NCI-H1105 (cell line): Measurements from ENCODE around the gene FMO2.

ENCODE experiments used
- DNase-seq: peaks from one replicate; lab custom pipeline; 2025; lab: John Stamatoyannopoulos, UW

The FMO2 gene, protein sequence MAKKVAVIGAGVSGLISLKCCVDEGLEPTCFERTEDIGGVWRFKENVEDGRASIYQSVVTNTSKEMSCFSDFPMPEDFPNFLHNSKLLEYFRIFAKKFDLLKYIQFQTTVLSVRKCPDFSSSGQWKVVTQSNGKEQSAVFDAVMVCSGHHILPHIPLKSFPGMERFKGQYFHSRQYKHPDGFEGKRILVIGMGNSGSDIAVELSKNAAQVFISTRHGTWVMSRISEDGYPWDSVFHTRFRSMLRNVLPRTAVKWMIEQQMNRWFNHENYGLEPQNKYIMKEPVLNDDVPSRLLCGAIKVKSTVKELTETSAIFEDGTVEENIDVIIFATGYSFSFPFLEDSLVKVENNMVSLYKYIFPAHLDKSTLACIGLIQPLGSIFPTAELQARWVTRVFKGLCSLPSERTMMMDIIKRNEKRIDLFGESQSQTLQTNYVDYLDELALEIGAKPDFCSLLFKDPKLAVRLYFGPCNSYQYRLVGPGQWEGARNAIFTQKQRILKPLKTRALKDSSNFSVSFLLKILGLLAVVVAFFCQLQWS

DNA sequence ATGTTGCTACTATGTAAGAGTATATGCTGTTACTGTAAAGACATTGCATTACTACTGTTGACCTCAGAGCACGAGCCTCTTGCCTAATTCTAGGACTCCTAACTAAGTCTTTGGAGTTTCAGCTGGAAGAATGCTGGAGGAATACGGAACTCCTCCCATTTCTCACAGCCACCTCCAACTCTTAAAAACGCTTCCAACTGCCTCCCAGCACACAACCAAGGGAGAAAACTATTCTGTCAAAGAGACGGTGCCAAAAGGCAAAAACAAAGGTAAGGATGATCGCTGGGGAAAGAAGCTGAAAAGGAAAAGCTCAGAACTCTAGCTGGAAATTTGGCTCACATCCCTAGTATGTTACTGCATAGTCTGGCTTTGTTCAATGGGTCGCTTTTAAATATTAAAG lies at the start of gene FMO2:
TSS of gene FMO2 (plus strand) at position 210 of the 400 bp plus-strand sequence. CDS start 414 bp downstream, outside the sequence.
- no peak for DNase-seq

- DNase-seq = peak; percentile 28
Measured at GRCh38 chr1:171137580-171137979, 47.5 kb upstream of the FMO2 start.

DNA sequence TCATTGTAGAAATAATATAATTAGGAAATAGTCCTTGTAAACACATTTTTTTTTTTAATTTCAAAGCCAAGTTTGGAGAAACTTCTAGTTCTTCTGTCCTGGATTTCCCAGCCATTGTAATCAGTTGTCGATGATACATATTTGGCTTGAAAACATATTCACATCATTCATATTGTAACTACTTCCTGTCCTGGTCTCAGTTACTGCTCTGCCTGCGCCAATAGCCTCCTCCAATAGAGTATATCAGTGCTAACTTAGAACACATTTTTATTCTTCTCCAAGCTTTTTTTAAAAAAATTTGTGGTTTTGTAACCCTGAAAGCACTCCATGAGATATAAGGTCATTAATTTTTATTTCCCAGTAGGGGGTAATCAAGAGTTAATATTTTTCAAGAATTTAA lies 46.1 kb upstream of the FMO2 start:
- no peak for DNase-seq

- DNase-seq = peak; percentile 43
Measured at GRCh38 chr1:171139890-171140289, 45.2 kb upstream of the FMO2 start.

DNA sequence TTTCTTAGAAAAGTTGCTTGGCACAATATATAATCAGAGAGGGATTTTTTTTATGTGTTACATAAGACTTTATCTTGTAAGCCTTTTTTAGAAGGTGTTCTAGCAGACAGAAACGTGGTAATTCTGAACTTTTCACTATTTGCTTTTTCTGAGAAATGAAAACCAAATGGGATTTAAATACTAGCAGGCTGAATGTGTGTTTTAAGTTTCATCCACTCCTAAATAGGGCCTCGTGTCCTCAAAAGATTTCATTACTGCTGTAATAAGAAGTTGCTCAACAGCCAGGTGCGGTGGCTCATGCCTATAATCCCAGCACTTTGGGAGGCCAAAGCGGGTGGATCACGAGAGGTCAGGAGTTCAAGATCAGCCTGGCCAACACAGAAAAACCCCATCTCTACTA lies 44.7 kb upstream of the FMO2 start:
- no peak for DNase-seq

GRCh38 chr1:171140956-171141687 lies 44.0 kb upstream of the FMO2 start:
- peak; percentile 16 for DNase-seq

DNA sequence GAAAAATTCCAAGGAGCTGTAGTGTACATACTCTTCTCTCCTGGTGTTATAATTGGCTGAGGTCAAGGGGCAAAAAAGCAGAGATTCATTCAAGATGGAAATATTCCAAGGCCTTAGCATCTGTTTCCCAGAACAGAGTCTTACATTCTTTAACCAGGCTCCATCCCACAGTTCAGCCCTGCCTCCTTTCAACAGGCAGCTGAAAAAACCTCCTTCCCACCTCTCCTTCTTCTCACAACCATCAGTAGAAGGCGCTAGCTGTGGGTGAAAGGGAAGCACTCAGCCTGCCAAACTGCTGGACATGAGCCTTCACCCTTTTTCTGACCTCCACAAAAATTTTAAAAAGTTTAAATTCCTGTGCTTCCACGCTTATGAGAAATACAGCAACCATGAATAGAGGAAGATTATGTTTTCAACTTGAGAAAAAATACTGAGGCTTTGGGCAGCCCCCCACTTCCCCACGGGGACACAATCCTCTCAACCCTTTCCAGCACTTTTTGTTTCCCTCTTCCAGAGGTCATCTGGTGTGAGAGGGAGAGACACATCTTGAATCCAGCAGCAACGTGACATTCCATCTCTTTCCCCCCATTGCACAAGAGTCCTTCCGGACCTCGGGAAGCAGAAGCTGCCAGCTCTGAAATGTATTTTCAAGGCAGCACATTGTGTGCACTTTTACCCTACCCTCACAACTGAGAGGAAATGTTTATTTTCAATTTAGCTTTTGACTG lies 43.2 kb upstream of the FMO2 start:
- DNase-seq = no peak

DNA sequence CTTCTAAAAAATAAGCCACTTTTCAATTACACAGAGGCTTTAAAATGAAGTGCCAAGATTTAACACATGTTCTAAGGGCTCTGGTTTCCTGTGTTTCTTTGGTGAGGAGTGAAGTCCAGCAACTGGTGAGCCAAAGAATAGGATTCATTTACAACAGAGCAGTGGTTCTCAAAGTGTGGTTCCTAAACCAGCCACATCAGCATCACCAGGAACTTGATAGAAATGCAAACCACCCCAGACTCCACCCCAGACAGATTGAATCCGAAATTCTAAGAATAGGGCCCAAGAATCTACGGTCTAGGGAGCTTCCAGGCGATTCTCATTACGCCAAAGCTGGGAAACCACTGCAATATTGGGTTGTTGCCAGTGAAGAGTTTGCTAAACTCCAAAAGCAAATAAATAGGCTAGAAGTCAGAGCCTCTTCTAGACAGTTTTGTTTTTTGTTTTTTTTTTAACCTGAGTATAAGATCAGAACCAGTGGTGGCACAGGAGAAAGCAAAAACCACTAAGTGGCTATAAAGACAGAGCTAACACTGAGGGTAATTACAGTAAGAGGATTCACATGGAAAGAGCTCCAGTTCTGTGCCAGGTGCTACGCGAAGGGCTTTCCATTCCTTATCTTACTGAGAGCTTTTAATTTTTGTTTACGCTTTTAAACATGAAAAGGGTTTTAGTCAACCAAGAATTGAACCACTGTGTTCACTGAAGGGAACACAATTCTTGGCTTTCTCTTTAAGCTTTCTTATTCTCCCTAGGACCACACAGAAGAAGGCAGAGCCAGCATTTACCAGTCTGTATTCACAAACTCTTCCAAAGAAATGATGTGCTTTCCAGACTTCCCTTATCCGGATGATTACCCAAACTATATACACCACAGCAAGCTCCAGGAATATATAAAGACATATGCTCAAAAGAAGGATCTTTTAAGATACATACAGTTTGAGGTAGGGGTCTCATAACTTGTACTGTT lies 42.4 kb upstream of the FMO2 start:
- peak; percentile 94 for DNase-seq

- no peak for DNase-seq
Measured at GRCh38 chr1:171150156-171150555, 34.9 kb upstream of the FMO2 start.

- DNase-seq = peak; percentile 7
Measured at GRCh38 chr1:171152549-171152948, 32.6 kb upstream of the FMO2 start.

DNA sequence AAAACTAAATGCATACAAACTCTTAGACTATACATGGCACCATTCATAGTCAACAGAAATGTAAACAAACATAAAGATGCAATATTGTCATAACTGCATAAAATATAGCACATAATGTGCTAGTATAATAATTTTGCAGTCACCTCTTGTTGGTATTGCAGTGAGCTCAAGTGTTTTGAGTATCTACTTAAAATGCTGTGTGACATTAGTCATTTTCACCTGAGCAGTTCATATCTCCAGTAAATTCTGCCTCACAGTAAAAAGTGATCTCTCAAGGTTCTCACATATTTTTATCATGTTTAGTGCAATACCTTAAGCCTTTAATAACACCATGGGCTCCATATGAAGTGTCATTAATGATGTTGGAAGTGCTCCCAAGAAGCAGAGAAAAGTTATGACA lies 29.6 kb upstream of the FMO2 start:
- no peak for DNase-seq

DNA sequence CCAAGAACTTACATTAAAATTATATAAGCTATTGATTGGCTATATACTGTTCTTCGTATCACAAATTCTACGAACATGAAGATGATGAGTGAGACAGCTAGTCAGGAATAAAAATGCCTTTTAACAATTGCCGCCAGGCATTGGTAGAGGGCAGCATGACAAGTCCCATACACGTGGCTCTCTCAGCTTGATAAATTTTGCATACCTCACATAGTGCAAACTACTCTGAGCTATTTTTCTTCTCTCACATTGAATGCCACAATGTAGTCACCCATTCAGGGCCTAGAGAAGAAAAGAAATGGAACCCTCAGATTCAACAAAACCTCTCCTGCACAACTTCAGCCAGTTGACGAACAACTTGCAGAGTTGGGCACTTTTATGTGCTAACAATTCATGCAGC lies 27.0 kb upstream of the FMO2 start:
- no peak for DNase-seq

DNA sequence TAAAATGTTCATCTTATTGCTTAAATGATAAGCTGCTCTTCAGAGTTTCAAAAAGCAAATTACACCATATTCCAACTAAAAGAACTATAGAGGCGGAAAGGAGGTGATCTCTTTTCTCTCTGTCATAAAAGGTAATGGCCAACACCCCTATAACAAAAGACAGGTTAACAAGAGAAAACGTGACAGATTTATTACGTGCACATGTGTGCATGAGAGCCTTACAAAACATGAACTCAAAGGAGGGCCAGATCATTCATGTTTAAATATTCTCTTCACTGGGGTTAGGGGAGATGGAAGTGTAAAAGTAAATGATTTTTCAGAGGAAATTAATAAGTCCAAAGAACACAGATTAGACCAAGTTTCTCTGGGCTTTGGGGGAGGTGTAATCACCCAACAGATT lies 26.5 kb upstream of the FMO2 start:
- no peak for DNase-seq

- no peak for DNase-seq
Measured at GRCh38 chr1:171159148-171159547, 26.0 kb upstream of the FMO2 start.

DNA sequence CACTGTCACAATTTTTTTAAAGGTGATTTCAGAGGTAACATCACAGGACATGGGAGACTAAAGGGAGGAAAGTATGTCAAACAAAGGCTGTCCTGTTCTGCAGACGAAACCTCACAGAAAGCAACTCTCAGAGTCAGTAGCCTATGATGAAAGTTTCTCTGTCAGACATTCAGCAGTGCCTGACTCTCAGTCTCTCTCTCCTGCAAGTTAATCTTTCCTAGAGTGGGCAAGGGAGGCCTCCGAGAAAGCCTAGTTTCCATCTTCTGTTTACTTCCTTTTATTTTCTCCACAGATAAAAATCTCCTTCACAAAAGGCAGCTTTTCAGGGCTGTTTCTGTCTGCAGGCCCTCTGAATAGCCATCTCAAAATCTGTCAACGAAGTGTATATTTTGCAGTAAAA lies 24.9 kb upstream of the FMO2 start:
- DNase-seq = no peak

DNA sequence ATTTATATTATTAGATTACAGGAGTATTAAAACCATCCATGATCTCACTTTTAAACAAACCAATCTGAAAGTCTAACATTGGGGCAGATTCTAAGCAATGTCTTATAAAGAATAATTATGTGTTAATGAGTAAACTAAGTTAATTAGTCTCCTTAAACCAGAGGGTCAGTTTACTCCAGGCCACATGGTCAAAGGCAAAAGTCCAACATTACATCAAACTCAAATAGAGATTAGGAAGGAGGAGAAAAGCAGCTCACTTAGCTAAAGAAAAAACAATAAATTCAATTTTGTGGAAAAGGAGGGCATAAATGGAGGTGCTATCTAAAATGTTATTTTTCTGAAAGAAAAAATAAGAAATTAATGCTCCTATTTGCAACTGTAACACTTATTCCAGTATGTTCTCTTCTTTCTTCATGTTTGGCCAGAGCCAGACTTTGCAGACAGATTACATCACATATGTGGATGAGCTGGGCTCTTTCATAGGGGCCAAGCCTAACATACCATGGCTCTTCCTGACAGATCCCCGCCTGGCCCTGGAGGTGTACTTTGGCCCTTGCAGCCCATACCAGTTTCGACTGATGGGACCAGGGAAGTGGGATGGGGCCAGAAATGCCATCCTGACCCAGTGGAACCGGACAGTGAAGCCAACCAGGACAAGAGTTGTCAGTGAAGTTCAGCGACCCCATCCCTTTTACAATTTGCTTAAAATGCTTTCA lies 24.3 kb upstream of the FMO2 start:
- no peak for DNase-seq

- no peak for DNase-seq
Measured at GRCh38 chr1:171161431-171161830, 23.7 kb upstream of the FMO2 start.

DNA sequence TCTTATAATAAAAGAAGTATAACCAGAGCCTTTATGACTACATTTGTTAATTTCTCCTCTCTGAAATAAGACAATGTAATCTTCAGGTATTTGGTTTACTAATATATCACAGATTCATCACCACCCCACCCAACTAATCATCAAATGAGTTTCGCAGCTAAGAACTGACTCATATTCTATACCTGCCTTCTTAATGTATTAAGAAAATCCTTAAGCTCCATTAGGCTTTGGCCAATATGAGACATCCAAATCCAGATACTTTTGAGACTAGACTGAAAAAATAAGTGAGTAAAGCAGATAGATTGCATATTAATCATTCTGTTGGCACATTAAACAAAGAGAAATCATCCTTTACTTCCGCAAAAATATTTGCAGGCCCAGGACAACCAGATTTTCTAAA lies 18.7 kb upstream of the FMO2 start:
- no peak for DNase-seq

DNA sequence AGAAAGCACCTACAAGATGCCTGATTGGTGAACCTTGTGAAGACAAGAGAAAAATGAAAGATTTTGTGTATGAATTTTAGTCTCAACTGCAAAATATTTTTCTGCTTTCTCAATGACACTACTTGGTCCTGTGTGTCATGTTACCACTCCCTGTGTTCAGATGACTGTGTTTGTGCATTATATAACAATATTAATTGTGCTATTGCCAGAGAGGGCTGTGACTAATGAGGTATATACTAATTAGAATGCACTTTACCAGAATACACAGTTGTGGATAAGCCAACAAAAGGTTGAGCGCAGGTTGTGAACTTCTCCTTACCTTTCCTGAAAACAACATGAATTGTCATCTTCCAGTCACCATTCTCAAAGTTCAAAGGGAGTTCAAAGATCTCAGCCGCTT lies 17.3 kb upstream of the FMO2 start:
- no peak for DNase-seq

DNA sequence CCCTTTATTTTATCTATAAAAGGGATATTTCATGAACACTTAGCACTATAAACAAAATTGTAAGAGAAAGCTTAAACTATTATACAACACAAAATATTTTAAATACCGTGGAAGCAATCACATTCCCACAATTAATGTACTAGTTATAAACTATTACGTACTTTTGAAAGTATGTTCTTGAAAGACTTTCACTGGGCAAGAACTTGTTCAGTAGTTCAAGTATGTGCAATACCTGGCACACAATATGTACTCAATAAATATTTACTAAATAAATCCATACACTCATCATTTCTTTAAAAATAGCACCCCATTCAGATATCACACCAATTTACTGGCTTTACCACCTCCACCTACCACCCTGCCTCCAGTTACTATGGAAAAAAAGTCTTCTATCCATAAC lies 12.6 kb upstream of the FMO2 start:
- DNase-seq = no peak

GRCh38 chr1:171173069-171173468 lies 12.0 kb upstream of the FMO2 start:
- DNase-seq = no peak
